Endothelial cell of umbilical vein (primary cell): ENCODE results near the gene ZCRB1. TPM values are rescaled to one million over a fixed set of nuclear protein-coding genes. Genes with fewer than 3 reads are reported as not detected.

Source experiments
- BruUV-seq: library from RNA; stranded (reverse); fragments of 400-500 nt; replicated peaks from 2 replicates; lab custom pipeline; 2021; lab: Mats Ljungman, UMichigan
- CTCF ChIA-PET: fragments of 300-600, 350-600 bp; sonication (Branson Sonifier 250); formaldehyde crosslinking; loops from one replicate; lab custom pipeline; 2021; ENCODE audit warnings: antibody characterized with exemption, inconsistent platforms; lab: Charles Lee
- POLR2A ChIA-PET: fragments of 300-600, 350-600 bp; sonication (Branson Sonifier 250); formaldehyde crosslinking; loops from one replicate; lab custom pipeline; 2021; ENCODE audit warnings: antibody characterized with exemption, inconsistent platforms; lab: Charles Lee
- DNase-seq: peaks from one replicate; pipeline ENCODE4 v3.0.0-alpha.2; 2011; ENCODE audit warnings: low read depth, low spot score
- FAIRE-seq: peaks from 2 replicates; lab custom pipeline; 2011; peaks lifted over from hg19 to GRCh38; lab: Jason Lieb, UNC
- H2AFZ ChIP-seq: 2 replicates; pipeline ENCODE4 v1.6.0; 2012; ENCODE audit warnings: low read depth, low read length, control low read depth, inconsistent platforms
- H3K27ac ChIP-seq: 2 replicates; pipeline ENCODE4 v1.5.1; 2011; ENCODE audit warnings: low read depth, mild to moderate bottlenecking, control low read depth, low read length, moderate library complexity; ENCODE audit not compliant: insufficient read depth
- H3K27me3 ChIP-seq, 2 experiments: 2 replicates each; pipeline versions ENCODE4 v1.6.0 to v1.6.1; 2011; ENCODE audit warnings: low read length in 2 of 2, mixed read lengths in 1 of 2; ENCODE audit not compliant: control insufficient read depth in 2 of 2, insufficient read depth in 2 of 2
- H3K36me3 ChIP-seq, 2 experiments: 2 replicates in 1 of 2; 3 replicates in 1 of 2; pipeline ENCODE4 v1.5.1; 2011; ENCODE audit warnings: low read length in 2 of 2, mild to moderate bottlenecking in 1 of 2, moderate library complexity in 1 of 2; ENCODE audit not compliant: control insufficient read depth in 2 of 2, insufficient read depth in 2 of 2; ENCODE audit errors: extremely low read depth in 1 of 2
- H3K4me1 ChIP-seq: 3 replicates; pipeline ENCODE4 v1.5.1; 2011; ENCODE audit warnings: mild to moderate bottlenecking, low read length; ENCODE audit not compliant: control insufficient read depth, insufficient read depth; ENCODE audit errors: extremely low read depth
- H3K4me2 ChIP-seq: 2 replicates; pipeline ENCODE4 v1.6.1; 2011; ENCODE audit warnings: low read length, control low read depth, mixed read lengths; ENCODE audit not compliant: insufficient read depth
- H3K4me3 ChIP-seq, 3 experiments: fragments of 200-600 bp in 1 of 3; sonication (generic), shearing (Covaris generic) in 1 of 3; replicated peaks in 1 of 3; 2 replicates each; pipeline ENCODE4 v1.5.1; 2011 to 2016; ENCODE audit warnings: control low read depth in 3 of 3, low read length in 3 of 3, mild to moderate bottlenecking in 2 of 3, inconsistent platforms in 1 of 3, low read depth in 1 of 3, moderate library complexity in 1 of 3; ENCODE audit not compliant: insufficient read depth in 1 of 3
- H3K79me2 ChIP-seq: 2 replicates; pipeline ENCODE4 v1.6.0; 2012; ENCODE audit warnings: low read length, inconsistent platforms; ENCODE audit not compliant: control insufficient read depth, insufficient read depth
- H3K9ac ChIP-seq: replicated peaks from 2 replicates; pipeline ENCODE3; 2011; ENCODE audit warnings: low read length, control low read depth; ENCODE audit not compliant: insufficient read depth; ENCODE audit errors: extremely low read depth
- H3K9me1 ChIP-seq: replicated peaks from 3 replicates; pipeline ENCODE4 v1.6.0; 2011; ENCODE audit warnings: mild to moderate bottlenecking, low read length; ENCODE audit not compliant: control insufficient read depth, insufficient read depth; ENCODE audit errors: extremely low read depth
- H3K9me3 ChIP-seq: replicated peaks from 2 replicates; pipeline ENCODE4 v1.5.1; 2012; ENCODE audit warnings: low read length, inconsistent platforms; ENCODE audit not compliant: control insufficient read depth, insufficient read depth
- H4K20me1 ChIP-seq: replicated peaks from 2 replicates; pipeline ENCODE3; 2011; ENCODE audit warnings: mild to moderate bottlenecking, low read length; ENCODE audit not compliant: control insufficient read depth, insufficient read depth; ENCODE audit errors: extremely low read depth
- GATA2 ChIP-seq: IDR thresholded peaks from 2 replicates; pipeline ENCODE4 v1.7.0; 2011; ENCODE audit warnings: low read depth, mild to moderate bottlenecking, moderate library complexity, mixed read lengths, low read length; ENCODE audit not compliant: insufficient read length, insufficient read depth
- MYC ChIP-seq: IDR thresholded peaks from one replicate; pipeline ENCODE4 v1.6.1; 2011; ENCODE audit warnings: mild to moderate bottlenecking, low read depth, low read length
- POLR2A ChIP-seq: IDR thresholded peaks from 2 replicates; pipeline ENCODE4 v1.6.1; 2012; ENCODE audit warnings: low read depth, mild to moderate bottlenecking, control low read depth, low read length
- POLR2AphosphoS5 ChIP-seq: IDR thresholded peaks from 2 replicates; pipeline ENCODE4 v1.6.1; 2012; ENCODE audit warnings: low read depth, mild to moderate bottlenecking, control low read depth, low read length, moderate library complexity; ENCODE audit not compliant: insufficient read depth
- dilution Hi-C: fragments of 300-500 bp; cut with MboI; formaldehyde crosslinking; loops from one replicate; pipeline ENCODE4 v1.15.0; 2019; ENCODE audit warnings: low sequenced_read_pairs; ENCODE audit not compliant: extremely low pct_ligation_motif_present
- intact Hi-C: fragments of 100-400 bp; cut with micrococcal nuclease; formaldehyde crosslinking; loops from one replicate; pipeline ENCODE4 v1.10.0; 2022
- polyA plus RNA-seq, 4 experiments: library from polyadenylated mRNA; depleted of rRNA in 3 of 4; stranded (reverse) in 3 of 4; unstranded in 1 of 4; fragments of >200 nt; gene quantifications; 2 replicates each; pipeline versions ENCODE4 v1.2.1 to v1.2.3, GENCODE V29; 2011 to 2012; ENCODE audit warnings: missing spikeins in 1 of 4
- total RNA-seq: library from RNA; stranded (reverse); gene quantifications from 2 replicates; pipeline ENCODE4 v1.2.3, GENCODE V29; 2021
- TF ChIP-seq, protein P1 (sequence below): IDR thresholded peaks from 2 replicates; pipeline ENCODE4 v1.6.1; 2011; ENCODE audit not compliant: insufficient read depth, insufficient read length
- TF ChIP-seq, protein P2 (sequence below), 2 donors: IDR thresholded peaks; 1 replicate in 1 of 2; 2 replicates in 1 of 2; pipeline ENCODE4 v1.5.1; 2011; ENCODE audit warnings: low read length in 2 of 2, mild to moderate bottlenecking in 2 of 2, moderate library complexity in 2 of 2, control low read depth in 1 of 2, inconsistent platforms in 1 of 2, low read depth in 1 of 2; ENCODE audit not compliant: insufficient read depth in 1 of 2; ENCODE audit errors: extremely low read depth in 1 of 2

Gene ZCRB1
- total and polyA plus RNA-seq, 2 donors (not counting 3 experiments of a cell fraction or from before 2014, with no cell fraction given): 13.2 to 55.3 TPM

DNA sequence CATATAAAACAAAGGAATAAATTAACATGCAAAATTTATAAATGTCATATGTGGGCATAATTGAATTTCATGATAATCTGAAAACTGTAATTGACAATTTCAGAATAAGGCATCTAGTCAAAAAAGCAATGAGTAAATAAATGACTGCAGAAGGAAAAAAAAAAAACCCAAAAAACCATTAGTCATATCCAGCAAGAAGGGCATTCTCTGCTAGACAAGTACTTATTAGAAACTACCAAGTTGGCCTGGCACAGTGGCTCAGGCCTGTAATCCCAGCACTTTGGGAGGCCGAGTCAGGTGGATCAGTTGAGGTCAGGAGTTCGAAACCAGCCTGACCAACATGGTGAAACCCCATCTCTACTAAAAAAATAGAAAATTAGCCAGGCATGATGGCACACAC lies 17.5 kb downstream of the ZCRB1 start:
- Histone ChIP-seq H4K20me1 (no peaks in the 10 kb centered on the region), H2AFZ (no peak overlapping the region), H3K4me1 (no peaks in the 10 kb centered on the region), H3K36me3 (peaks cover 0 to under 1% of the 10 kb centered on the region in 2 experiments), H3K4me3 (no peak overlapping the region), H3K9me1 (no peaks in the 10 kb centered on the region), H3K27ac (no peak overlapping the region), H3K9ac (no peak overlapping the region), H3K9me3 (no peaks in the 10 kb centered on the region), H3K79me2 (no peaks in the 10 kb centered on the region), H3K27me3 (no peaks in the 10 kb centered on the region), H3K4me2 (no peak overlapping the region)
- intact Hi-C loops: loop anchor here (5.0 kb wide), 1 partner anchor 51 kb away; no protein-coding TSS in a partner anchor
- FAIRE-seq: no peak
- ChIA-PET CTCF (no interaction called here), POLR2A (no interaction called here)
- BruUV-seq: no TSS peak
- no peak for TF ChIP-seq MYC
- TF ChIP-seq, protein P1, sequence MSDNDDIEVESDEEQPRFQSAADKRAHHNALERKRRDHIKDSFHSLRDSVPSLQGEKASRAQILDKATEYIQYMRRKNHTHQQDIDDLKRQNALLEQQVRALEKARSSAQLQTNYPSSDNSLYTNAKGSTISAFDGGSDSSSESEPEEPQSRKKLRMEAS: no peak
- dilution Hi-C loops: no loop called here
- no peak for DNase-seq

DNA sequence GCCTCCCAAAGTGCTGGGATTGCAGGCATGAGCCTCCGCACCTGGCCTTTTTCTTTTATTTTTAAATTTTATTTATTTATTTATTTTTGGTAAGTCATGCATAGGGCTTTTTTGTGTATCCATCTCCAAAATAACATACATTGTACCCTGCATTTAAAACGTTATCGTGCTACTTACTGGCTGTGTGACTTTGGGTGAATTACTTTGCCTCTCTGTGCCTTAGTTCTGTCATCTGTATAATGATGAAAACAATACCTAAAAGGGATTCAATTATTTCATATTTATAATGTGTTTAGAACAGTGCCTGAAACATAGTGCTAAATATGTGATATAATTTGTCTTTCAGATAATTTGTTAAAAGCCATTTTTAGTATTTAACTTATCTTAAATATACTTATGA lies 19.6 kb downstream of the ZCRB1 start:
- POLR2A ChIA-PET: no interaction called here
- dilution Hi-C loops (no loop called here), intact Hi-C loops (loop anchor here (5.0 kb wide), 1 partner anchor 49 kb away; no protein-coding TSS in a partner anchor)
- Histone ChIP-seq H4K20me1 (no peaks in the 10 kb centered on the region), H2AFZ (no peak overlapping the region), H3K27me3 (no peaks in the 10 kb centered on the region), H3K4me1 (no peaks in the 10 kb centered on the region), H3K36me3 (no peaks in the 10 kb centered on the region), H3K27ac (no peak overlapping the region), H3K9ac (no peak overlapping the region), H3K79me2 (no peaks in the 10 kb centered on the region), H3K9me3 (no peaks in the 10 kb centered on the region), H3K4me3 (no peak overlapping the region), H3K9me1 (no peaks in the 10 kb centered on the region), H3K4me2 (no peak overlapping the region)
- DNase-seq (no peak), FAIRE-seq (no peak)
- no peak for TF ChIP-seq GATA2
- TF ChIP-seq MYC: no peak
- TF ChIP-seq POLR2AphosphoS5: no peak
- no peak for TF ChIP-seq POLR2A
- TF ChIP-seq, protein P2, sequence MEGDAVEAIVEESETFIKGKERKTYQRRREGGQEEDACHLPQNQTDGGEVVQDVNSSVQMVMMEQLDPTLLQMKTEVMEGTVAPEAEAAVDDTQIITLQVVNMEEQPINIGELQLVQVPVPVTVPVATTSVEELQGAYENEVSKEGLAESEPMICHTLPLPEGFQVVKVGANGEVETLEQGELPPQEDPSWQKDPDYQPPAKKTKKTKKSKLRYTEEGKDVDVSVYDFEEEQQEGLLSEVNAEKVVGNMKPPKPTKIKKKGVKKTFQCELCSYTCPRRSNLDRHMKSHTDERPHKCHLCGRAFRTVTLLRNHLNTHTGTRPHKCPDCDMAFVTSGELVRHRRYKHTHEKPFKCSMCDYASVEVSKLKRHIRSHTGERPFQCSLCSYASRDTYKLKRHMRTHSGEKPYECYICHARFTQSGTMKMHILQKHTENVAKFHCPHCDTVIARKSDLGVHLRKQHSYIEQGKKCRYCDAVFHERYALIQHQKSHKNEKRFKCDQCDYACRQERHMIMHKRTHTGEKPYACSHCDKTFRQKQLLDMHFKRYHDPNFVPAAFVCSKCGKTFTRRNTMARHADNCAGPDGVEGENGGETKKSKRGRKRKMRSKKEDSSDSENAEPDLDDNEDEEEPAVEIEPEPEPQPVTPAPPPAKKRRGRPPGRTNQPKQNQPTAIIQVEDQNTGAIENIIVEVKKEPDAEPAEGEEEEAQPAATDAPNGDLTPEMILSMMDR (IDR thresholded peaks at IDR 0.05; ENCODE audit: extremely low read depth in 1 of 2, insufficient read depth in 1 of 2, low read depth in 1 of 2, low read length in 2 of 2): no peak
- TF ChIP-seq, protein P1: no peak
- no TSS peak for BruUV-seq
- CTCF ChIA-PET: interaction anchor here (0.8 kb wide), 1 partner anchor 12 kb away, joined by 3 read pairs; no protein-coding TSS in a partner anchor
